HCT116 (cell line): ENCODE data around the gene RGS8.

Source experiments
- CBX3 ChIP-seq: IDR thresholded peaks from 2 replicates; pipeline ENCODE4 v1.6.1; 2012; ENCODE audit warnings: low read depth
- CEBPB ChIP-seq: IDR thresholded peaks from 2 replicates; pipeline ENCODE4 v1.6.1; 2012; ENCODE audit warnings: low read depth
- EZH2 ChIP-seq: fragments of 200-600 bp; sonication (generic); IDR thresholded peaks from 2 replicates; pipeline ENCODE4 v1.6.1; 2017; ENCODE audit warnings: antibody characterized with exemption, mixed run types
- POLR2AphosphoS5 ChIP-seq: IDR thresholded peaks from 2 replicates; pipeline ENCODE4 v1.6.1; 2011; ENCODE audit warnings: mild to moderate bottlenecking, low read depth, low read length, moderate library complexity
- RAD21 ChIP-seq: IDR thresholded peaks from 2 replicates; pipeline ENCODE4 v1.6.1; 2012; ENCODE audit warnings: low read depth, mild to moderate bottlenecking
- SIN3A ChIP-seq: IDR thresholded peaks from 2 replicates; pipeline ENCODE4 v1.6.1; 2012; ENCODE audit warnings: low read depth
- SP1 ChIP-seq: IDR thresholded peaks from 2 replicates; pipeline ENCODE4 v1.6.1; 2012; ENCODE audit warnings: low read depth
- SRF ChIP-seq: IDR thresholded peaks from 2 replicates; pipeline ENCODE4 v1.6.1; 2012; ENCODE audit warnings: low read depth
- YY1 ChIP-seq: IDR thresholded peaks from 2 replicates; pipeline ENCODE4 v1.6.1; 2011; ENCODE audit warnings: low read length, low read depth, moderate library complexity, mild to moderate bottlenecking; ENCODE audit not compliant: insufficient replicate concordance; ENCODE audit errors: extremely low read depth
- ZFX ChIP-seq: fragments of 450-650 bp; IDR thresholded peaks from 2 replicates; pipeline ENCODE4 v1.6.1; 2017
- ZNF274 ChIP-seq: fragments of 200-500 bp; sonication (Bioruptor generic); IDR thresholded peaks from 2 replicates; pipeline ENCODE4 v1.6.1; 2014; ENCODE audit warnings: mild to moderate bottlenecking, low read depth, low read length, inconsistent platforms
- TF ChIP-seq, protein P1 (sequence below), 3 experiments: fragments of 200-600 bp in 1 of 3; sonication (generic) in 1 of 3; IDR thresholded peaks in 2 of 3; conservative IDR thresholded peaks in 1 of 3; 2 replicates each; pipeline ENCODE4 v1.5.1; 2012 to 2017; ENCODE audit warnings: low read depth in 2 of 3, low read length in 2 of 3, antibody characterized with exemption in 1 of 3, borderline replicate concordance in 1 of 3, control low read depth in 1 of 3, mild to moderate bottlenecking in 1 of 3, mixed read lengths in 1 of 3, mixed run types in 1 of 3, moderate library complexity in 1 of 3; ENCODE audit not compliant: insufficient read depth in 1 of 3
- TF ChIP-seq, protein P2 (sequence below): IDR thresholded peaks from 2 replicates; pipeline ENCODE4 v1.6.1; 2012

DNA sequence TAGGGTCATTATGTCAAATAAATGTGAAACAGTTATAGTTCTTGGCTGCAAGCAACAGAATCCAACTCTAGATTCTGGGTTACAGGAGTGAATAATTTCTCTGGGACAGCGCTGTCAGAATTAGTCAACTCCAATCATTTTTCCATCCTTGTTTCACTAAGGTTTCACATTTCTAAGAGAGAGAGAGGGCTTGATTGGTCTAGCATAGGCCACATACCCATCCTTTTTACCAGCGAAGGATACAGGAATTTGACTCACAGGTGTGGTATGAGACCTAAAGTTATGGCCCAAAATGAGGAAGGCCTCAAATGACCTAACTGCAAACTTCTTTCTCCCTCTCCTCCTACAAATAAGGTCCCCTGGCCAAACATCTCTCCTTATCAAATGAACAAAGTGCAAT lies 25.5 kb upstream of the RGS8 start:
- TF ChIP-seq SRF, result no peak
- no peak for TF ChIP-seq ZFX
- TF ChIP-seq, protein P1, sequence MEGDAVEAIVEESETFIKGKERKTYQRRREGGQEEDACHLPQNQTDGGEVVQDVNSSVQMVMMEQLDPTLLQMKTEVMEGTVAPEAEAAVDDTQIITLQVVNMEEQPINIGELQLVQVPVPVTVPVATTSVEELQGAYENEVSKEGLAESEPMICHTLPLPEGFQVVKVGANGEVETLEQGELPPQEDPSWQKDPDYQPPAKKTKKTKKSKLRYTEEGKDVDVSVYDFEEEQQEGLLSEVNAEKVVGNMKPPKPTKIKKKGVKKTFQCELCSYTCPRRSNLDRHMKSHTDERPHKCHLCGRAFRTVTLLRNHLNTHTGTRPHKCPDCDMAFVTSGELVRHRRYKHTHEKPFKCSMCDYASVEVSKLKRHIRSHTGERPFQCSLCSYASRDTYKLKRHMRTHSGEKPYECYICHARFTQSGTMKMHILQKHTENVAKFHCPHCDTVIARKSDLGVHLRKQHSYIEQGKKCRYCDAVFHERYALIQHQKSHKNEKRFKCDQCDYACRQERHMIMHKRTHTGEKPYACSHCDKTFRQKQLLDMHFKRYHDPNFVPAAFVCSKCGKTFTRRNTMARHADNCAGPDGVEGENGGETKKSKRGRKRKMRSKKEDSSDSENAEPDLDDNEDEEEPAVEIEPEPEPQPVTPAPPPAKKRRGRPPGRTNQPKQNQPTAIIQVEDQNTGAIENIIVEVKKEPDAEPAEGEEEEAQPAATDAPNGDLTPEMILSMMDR (IDR thresholded peaks at IDR 0.05 in 2 of 3, conservative IDR thresholded peaks at IDR 0.05 in 1 of 3; ENCODE audit: borderline replicate concordance in 1 of 3, insufficient read depth in 1 of 3, low read depth in 2 of 3, low read length in 2 of 3), result no peak
- TF ChIP-seq, protein P2, sequence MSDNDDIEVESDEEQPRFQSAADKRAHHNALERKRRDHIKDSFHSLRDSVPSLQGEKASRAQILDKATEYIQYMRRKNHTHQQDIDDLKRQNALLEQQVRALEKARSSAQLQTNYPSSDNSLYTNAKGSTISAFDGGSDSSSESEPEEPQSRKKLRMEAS, result no peak
- TF ChIP-seq SP1, result no peak
- no peak for TF ChIP-seq ZNF274
- no peak for TF ChIP-seq EZH2
- TF ChIP-seq YY1, result no peak
- no peak for TF ChIP-seq CEBPB
- no peak for TF ChIP-seq RAD21
- TF ChIP-seq POLR2AphosphoS5, result no peak
- no peak for TF ChIP-seq SIN3A
- TF ChIP-seq CBX3, result no peak
